ENCODE data around the gene MGAT5.

- TF ChIP-seq, protein P1, sequence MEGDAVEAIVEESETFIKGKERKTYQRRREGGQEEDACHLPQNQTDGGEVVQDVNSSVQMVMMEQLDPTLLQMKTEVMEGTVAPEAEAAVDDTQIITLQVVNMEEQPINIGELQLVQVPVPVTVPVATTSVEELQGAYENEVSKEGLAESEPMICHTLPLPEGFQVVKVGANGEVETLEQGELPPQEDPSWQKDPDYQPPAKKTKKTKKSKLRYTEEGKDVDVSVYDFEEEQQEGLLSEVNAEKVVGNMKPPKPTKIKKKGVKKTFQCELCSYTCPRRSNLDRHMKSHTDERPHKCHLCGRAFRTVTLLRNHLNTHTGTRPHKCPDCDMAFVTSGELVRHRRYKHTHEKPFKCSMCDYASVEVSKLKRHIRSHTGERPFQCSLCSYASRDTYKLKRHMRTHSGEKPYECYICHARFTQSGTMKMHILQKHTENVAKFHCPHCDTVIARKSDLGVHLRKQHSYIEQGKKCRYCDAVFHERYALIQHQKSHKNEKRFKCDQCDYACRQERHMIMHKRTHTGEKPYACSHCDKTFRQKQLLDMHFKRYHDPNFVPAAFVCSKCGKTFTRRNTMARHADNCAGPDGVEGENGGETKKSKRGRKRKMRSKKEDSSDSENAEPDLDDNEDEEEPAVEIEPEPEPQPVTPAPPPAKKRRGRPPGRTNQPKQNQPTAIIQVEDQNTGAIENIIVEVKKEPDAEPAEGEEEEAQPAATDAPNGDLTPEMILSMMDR (IDR thresholded peaks at IDR 0.05; ENCODE audit: low read depth, low read length), result no peak
- TF ChIP-seq EZH2phosphoT487 (IDR thresholded peaks at IDR 0.05; ENCODE audit: low read depth), result no peak
Observed at GRCh38 chr2:134436706-134437105, 182.8 kb downstream of the MGAT5 start.

All from OCI-LY3 (cell line).